Esophagus squamous epithelium (tissue), 4 donors: ENCODE results near the gene GLIS1.

Experiments used
- POLR2A ChIP-seq, 4 donors: fragments of 450-650 bp; IDR thresholded peaks; one replicate each; pipeline ENCODE4 v1.6.1; 2017; ENCODE audit warnings: antibody characterized with exemption in 4 of 4, mild to moderate bottlenecking in 4 of 4, moderate library complexity in 3 of 4
- TF ChIP-seq, protein P1 (sequence below), 6 experiments: fragments of 450-650 bp in 4 of 6; fragments of 200-600 bp in 2 of 6; sonication (generic) in 2 of 6; IDR thresholded peaks; one replicate each; pipeline ENCODE4 v1.5.1; 2016 to 2019; ENCODE audit warnings: antibody characterized with exemption in 6 of 6, mild to moderate bottlenecking in 4 of 6, moderate library complexity in 4 of 6

DNA sequence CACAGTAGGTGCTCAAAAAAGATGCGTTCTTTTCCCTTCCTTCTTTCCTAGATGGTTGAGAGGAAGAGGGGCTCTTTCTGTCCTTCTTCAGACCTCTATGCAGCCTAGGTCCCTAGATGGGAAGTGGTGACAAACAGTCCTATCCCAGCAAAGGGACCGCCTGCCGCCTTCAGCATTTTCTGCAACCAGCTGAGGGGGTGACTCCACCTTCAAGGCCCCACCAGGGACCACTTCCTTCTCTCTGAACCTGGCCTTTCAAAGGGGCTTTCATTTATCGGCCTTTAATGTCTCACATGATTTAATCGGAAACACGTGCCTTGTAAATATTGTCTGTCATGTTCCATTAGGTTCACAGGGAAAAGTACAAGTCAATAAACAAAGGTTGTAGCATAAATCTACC is 32.6 kb downstream of the GLIS1 start:
- TF ChIP-seq, protein P1, sequence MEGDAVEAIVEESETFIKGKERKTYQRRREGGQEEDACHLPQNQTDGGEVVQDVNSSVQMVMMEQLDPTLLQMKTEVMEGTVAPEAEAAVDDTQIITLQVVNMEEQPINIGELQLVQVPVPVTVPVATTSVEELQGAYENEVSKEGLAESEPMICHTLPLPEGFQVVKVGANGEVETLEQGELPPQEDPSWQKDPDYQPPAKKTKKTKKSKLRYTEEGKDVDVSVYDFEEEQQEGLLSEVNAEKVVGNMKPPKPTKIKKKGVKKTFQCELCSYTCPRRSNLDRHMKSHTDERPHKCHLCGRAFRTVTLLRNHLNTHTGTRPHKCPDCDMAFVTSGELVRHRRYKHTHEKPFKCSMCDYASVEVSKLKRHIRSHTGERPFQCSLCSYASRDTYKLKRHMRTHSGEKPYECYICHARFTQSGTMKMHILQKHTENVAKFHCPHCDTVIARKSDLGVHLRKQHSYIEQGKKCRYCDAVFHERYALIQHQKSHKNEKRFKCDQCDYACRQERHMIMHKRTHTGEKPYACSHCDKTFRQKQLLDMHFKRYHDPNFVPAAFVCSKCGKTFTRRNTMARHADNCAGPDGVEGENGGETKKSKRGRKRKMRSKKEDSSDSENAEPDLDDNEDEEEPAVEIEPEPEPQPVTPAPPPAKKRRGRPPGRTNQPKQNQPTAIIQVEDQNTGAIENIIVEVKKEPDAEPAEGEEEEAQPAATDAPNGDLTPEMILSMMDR (IDR thresholded peaks at IDR 0.05), result no peak
- TF ChIP-seq POLR2A (IDR thresholded peaks at IDR 0.05), result no peak
